Sigmoid colon (tissue), 4 donors: ENCODE measurements around the gene PIF1.

Experiments
- EP300 ChIP-seq, 4 donors: sonication (generic); formaldehyde crosslinking; IDR thresholded peaks; one replicate each; pipeline ENCODE4 v1.6.1; 2017; ENCODE audit warnings: antibody characterized with exemption in 4 of 4
- POLR2A ChIP-seq, 2 donors: fragments of 450-650 bp; IDR thresholded peaks; one replicate each; pipeline ENCODE4 v1.6.1; 2016; ENCODE audit warnings: antibody characterized with exemption in 2 of 2, mild to moderate bottlenecking in 2 of 2, moderate library complexity in 2 of 2
- POLR2AphosphoS5 ChIP-seq, 4 donors: sonication (generic); formaldehyde crosslinking; IDR thresholded peaks; one replicate each; pipeline ENCODE4 v1.6.1; 2017; ENCODE audit warnings: antibody characterized with exemption in 4 of 4
- TF ChIP-seq, protein P1 (sequence below), 4 experiments: fragments of 450-650 bp in 3 of 4; fragments of 200-600 bp in 1 of 4; IDR thresholded peaks; one replicate each; pipeline ENCODE4 v1.5.1; 2016 to 2019; ENCODE audit warnings: antibody characterized with exemption in 4 of 4, mild to moderate bottlenecking in 3 of 4, moderate library complexity in 2 of 4

DNA sequence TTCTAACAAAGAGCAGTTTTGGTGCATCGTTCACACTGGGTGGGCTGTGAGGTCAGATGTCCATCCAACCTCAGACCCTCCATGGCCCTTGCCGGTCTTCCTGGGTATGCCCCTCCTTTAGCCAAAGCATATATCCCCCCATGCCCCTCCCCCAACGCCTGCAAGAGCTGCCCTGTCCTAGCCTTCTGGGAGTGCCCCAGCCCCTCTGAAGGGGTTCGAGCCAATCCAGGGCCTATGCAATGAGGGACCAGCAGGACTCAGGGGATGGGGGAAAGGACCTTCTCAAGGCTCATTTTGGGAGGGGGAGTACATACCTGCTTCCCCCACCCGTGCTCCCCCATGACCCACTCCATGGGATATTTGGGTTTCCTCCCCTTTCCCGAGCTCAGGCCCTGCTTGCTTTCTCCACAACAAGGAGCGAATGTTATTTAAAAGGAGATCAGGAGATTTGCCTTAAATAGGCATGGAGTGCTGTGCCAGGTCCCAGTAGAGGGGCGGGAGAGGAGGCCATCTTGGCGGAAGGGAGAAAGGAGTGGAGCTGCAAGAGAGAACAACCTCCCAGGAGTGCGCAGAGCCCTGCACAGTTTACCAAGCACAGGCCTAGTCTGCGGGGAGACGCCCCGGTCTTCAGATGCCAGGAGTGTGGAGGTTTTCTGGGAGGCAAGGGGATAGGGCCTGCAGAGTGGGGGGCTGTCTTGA, 18.2 kb downstream of the PIF1 start:
- TF ChIP-seq, protein P1, sequence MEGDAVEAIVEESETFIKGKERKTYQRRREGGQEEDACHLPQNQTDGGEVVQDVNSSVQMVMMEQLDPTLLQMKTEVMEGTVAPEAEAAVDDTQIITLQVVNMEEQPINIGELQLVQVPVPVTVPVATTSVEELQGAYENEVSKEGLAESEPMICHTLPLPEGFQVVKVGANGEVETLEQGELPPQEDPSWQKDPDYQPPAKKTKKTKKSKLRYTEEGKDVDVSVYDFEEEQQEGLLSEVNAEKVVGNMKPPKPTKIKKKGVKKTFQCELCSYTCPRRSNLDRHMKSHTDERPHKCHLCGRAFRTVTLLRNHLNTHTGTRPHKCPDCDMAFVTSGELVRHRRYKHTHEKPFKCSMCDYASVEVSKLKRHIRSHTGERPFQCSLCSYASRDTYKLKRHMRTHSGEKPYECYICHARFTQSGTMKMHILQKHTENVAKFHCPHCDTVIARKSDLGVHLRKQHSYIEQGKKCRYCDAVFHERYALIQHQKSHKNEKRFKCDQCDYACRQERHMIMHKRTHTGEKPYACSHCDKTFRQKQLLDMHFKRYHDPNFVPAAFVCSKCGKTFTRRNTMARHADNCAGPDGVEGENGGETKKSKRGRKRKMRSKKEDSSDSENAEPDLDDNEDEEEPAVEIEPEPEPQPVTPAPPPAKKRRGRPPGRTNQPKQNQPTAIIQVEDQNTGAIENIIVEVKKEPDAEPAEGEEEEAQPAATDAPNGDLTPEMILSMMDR (IDR thresholded peaks at IDR 0.05): no peak
- TF ChIP-seq EP300 (IDR thresholded peaks at IDR 0.05) (no peak), POLR2AphosphoS5 (IDR thresholded peaks at IDR 0.05) (peak in 3 of 4 donors; percentile 38 to 67 (median 50)), POLR2A (IDR thresholded peaks at IDR 0.05) (peak in 1 of 2 donors; percentile 27)
